ENCODE measurements around the gene RPP25L. TPM values are rescaled to one million over a fixed set of nuclear protein-coding genes. Genes with fewer than 3 reads are reported as not detected.

The RPP25L gene
- total RNA-seq, 1 experiment from 2014 or later = 51.1 TPM

- Histone ChIP-seq H4K20me1 (ENCODE audit: insufficient read depth) (no peaks in the 10 kb centered on the region), H3K4me3 (replicated peaks in 1 of 2; ENCODE audit: low read depth in 1 of 2, low read length in 2 of 2) (peak overlapping the region; percentile 58 to 61), H3K36me3 (ENCODE audit: control insufficient read depth in 1 of 2, insufficient read depth in 2 of 2, low read length in 2 of 2) (peaks cover 0 to 6% of the 10 kb centered on the region in 2 experiments; a peak in 1 of 4 replicates), H3K79me2 (ENCODE audit: insufficient read depth, low read length) (peaks cover 6% of the 10 kb centered on the region; the same call in 1 of the 2 replicates), H3K9me3 (ENCODE audit: control insufficient read depth in 1 of 2, insufficient read depth in 1 of 2, low read depth in 1 of 2, low read length in 2 of 2) (no peaks in the 10 kb centered on the region), H2AFZ (ENCODE audit: low read depth, low read length, poor library complexity, severe bottlenecking) (no peak overlapping the region), H3K4me1 (ENCODE audit: control insufficient read depth in 1 of 2, insufficient read depth in 2 of 2, low read length in 2 of 2) (peaks cover 19 to 44% of the 10 kb centered on the region in 2 experiments), H3K27ac (ENCODE audit: low read depth, low read length) (peak overlapping the region; percentile 50), H3K9me2 (ENCODE audit: insufficient read depth) (no peaks in the 10 kb centered on the region), H3K9ac (ENCODE audit: low read length) (peak overlapping the region; percentile 58), H3K4me2 (ENCODE audit: low read length) (peak overlapping the region; percentile 83), H3K27me3 (ENCODE audit: insufficient read depth, low read length) (no peaks in the 10 kb centered on the region)
- ATAC-seq = no peak
- no peak for DNase-seq (ENCODE audit: low read depth, low spot score)
- TF ChIP-seq ATF3 (IDR thresholded peaks at IDR 0.05) (no peak), SRF (IDR thresholded peaks at IDR 0.05; ENCODE audit: low read depth) (no peak), FOSL1 (IDR thresholded peaks at IDR 0.05; ENCODE audit: low read depth) (no peak), CTCF (IDR thresholded peaks at IDR 0.05 in 2 of 3, conservative IDR thresholded peaks at IDR 0.05 in 1 of 3; ENCODE audit: borderline replicate concordance in 1 of 3, insufficient read depth in 1 of 3, low read depth in 2 of 3, low read length in 2 of 3) (no peak), ZFX (IDR thresholded peaks at IDR 0.05) (no peak)
- intact Hi-C loops (cut with micrococcal nuclease) = no loop called here
- ChIA-PET CTCF (interaction anchor here (0.9 to 1.4 kb wide), 3 partner anchors 14 to 109 kb away, joined by 3 to 4 read pairs (median 4); no protein-coding TSS in a partner anchor), POLR2A (interaction anchor here (1.3 to 1.5 kb wide), 2 partner anchors 13 to 14 kb away, joined by 5 to 8 read pairs; partner anchors contain the start of gene SIGMAR1), RAD21 (ENCODE audit: low non-redundant PET in 1 of 2, low total read pairs in 2 of 2, uncharacterized antibody in 2 of 2, unreplicated experiment in 2 of 2) (no interaction called here)
- BruUV-seq (replicated peaks) = TSS peak; percentile 94
These were observed 39.4 kb upstream of the RPP25L start for GRCh38 chr9:34651321-34651720.

- ChIA-PET RAD21 (ENCODE audit: low non-redundant PET in 1 of 2, low total read pairs in 2 of 2, uncharacterized antibody in 2 of 2, unreplicated experiment in 2 of 2) (no interaction called here), POLR2A (no interaction called here), CTCF (interaction anchor here (0.9 to 1.4 kb wide), 3 partner anchors 15 to 110 kb away, joined by 3 to 4 read pairs (median 4); no protein-coding TSS in a partner anchor)
- no peak overlapping the region; the same call in 1 of the 2 replicates for H3K9ac ChIP-seq (ENCODE audit: low read length)
- H3K4me2 ChIP-seq (ENCODE audit: low read length) = peak overlapping the region; percentile 83
- peak overlapping the region in 1 of 2 experiments; percentile 61; a peak in 1 of 4 replicates for H3K4me3 ChIP-seq (replicated peaks in 1 of 2; ENCODE audit: low read depth in 1 of 2, low read length in 2 of 2)
- H3K4me1 ChIP-seq (ENCODE audit: control insufficient read depth in 1 of 2, insufficient read depth in 2 of 2, low read length in 2 of 2) = peaks cover 24 to 49% of the 10 kb centered on the region in 2 experiments
- 0 out of 2 replicates have a peak overlapping the region, but pooled peaks have one; percentile 50 for H3K27ac ChIP-seq (ENCODE audit: low read depth, low read length)
- H3K9me3 ChIP-seq (ENCODE audit: control insufficient read depth in 1 of 2, insufficient read depth in 1 of 2, low read depth in 1 of 2, low read length in 2 of 2) = no peaks in the 10 kb centered on the region
- ATAC-seq (no peak), DNase-seq (ENCODE audit: low read depth, low spot score) (no peak)
- H3K36me3 ChIP-seq (ENCODE audit: control insufficient read depth in 1 of 2, insufficient read depth in 2 of 2, low read length in 2 of 2) = peaks cover 0 to 6% of the 10 kb centered on the region in 2 experiments; a peak in 1 of 4 replicates
- H2AFZ ChIP-seq (ENCODE audit: low read depth, low read length, poor library complexity, severe bottlenecking) = no peak overlapping the region
- no TSS peak for BruUV-seq (replicated peaks)
- H3K27me3 ChIP-seq (ENCODE audit: insufficient read depth, low read length) = no peaks in the 10 kb centered on the region
- intact Hi-C loops (cut with micrococcal nuclease) = no loop called here
- H3K79me2 ChIP-seq (ENCODE audit: insufficient read depth, low read length) = peaks cover 6% of the 10 kb centered on the region; the same call in 1 of the 2 replicates
- no peaks in the 10 kb centered on the region for H4K20me1 ChIP-seq (ENCODE audit: insufficient read depth)
- no peaks in the 10 kb centered on the region for H3K9me2 ChIP-seq (ENCODE audit: insufficient read depth)
- TF ChIP-seq FOSL1 (IDR thresholded peaks at IDR 0.05; ENCODE audit: low read depth) (no peak), ELF1 (IDR thresholded peaks at IDR 0.05; ENCODE audit: borderline replicate concordance, low read depth) (no peak), REST (IDR thresholded peaks at IDR 0.05; ENCODE audit: low read depth) (no peak), TCF7L2 (IDR thresholded peaks at IDR 0.05; ENCODE audit: borderline replicate concordance, extremely low read depth, insufficient read depth, insufficient read length) (no peak), POLR2AphosphoS5 (IDR thresholded peaks at IDR 0.05; ENCODE audit: low read depth, low read length) (no peak), RAD21 (IDR thresholded peaks at IDR 0.05; ENCODE audit: low read depth) (no peak), ATF3 (IDR thresholded peaks at IDR 0.05) (no peak), EGR1 (IDR thresholded peaks at IDR 0.05; ENCODE audit: low read depth) (no peak), POLR2A (IDR thresholded peaks at IDR 0.05; ENCODE audit: borderline replicate concordance, extremely low read depth, insufficient read depth, insufficient read length) (no peak), SP1 (IDR thresholded peaks at IDR 0.05; ENCODE audit: low read depth) (no peak)
These were observed 38.9 kb upstream of the RPP25L start for GRCh38 chr9:34650816-34651215.

All from HCT116 (cell line).